GM21576 (cell line): ENCODE measurements around the gene MTMR4.
"Not testable (repeated sequence)": the region's sequence is repeated elsewhere in the genome, so short reads cannot be mapped to it uniquely, and the experiment has no call there.

Source experiments
- ATAC-seq: cut with Tn5 transposase; IDR thresholded peaks from one replicate; pipeline ENCODE4 v1.9.1; 2021; ENCODE audit warnings: mild to moderate bottlenecking, moderate library complexity; ENCODE audit not compliant: unreplicated experiment

MTMR4 gene

GRCh38 chr17:58513965-58514769, at the start of gene MTMR4:
Gene MTMR4 (minus strand): TSS chr17:58514638. CDS start chr17:58514407, 231 bp downstream.
- ATAC-seq = no peak

- ATAC-seq = no peak
Measured at GRCh38 chr17:58560511-58560910, 46.1 kb upstream of the MTMR4 start.

GRCh38 chr17:58557981-58558380, 43.5 kb upstream of the MTMR4 start:
- no peak for ATAC-seq

GRCh38 chr17:58556833-58557250, 42.4 kb upstream of the MTMR4 start:
- ATAC-seq = no peak

- ATAC-seq = not testable (repeated sequence)
Measured at GRCh38 chr17:58555109-58555508, 40.7 kb upstream of the MTMR4 start.

GRCh38 chr17:58541249-58541648, 26.8 kb upstream of the MTMR4 start:
- ATAC-seq = no peak

- no peak for ATAC-seq
Measured at GRCh38 chr17:58539698-58540097, 25.3 kb upstream of the MTMR4 start.

- no peak for ATAC-seq
Measured at GRCh38 chr17:58538811-58539409, 24.5 kb upstream of the MTMR4 start.

GRCh38 chr17:58537266-58537665, 22.8 kb upstream of the MTMR4 start:
- no peak for ATAC-seq

GRCh38 chr17:58536542-58536941, 22.1 kb upstream of the MTMR4 start:
- no peak for ATAC-seq

GRCh38 chr17:58535431-58535830, 21.0 kb upstream of the MTMR4 start:
- ATAC-seq = no peak

- ATAC-seq = no peak
Measured at GRCh38 chr17:58534901-58535421, 20.5 kb upstream of the MTMR4 start.

GRCh38 chr17:58534331-58534730, 19.9 kb upstream of the MTMR4 start:
- no peak for ATAC-seq

GRCh38 chr17:58533616-58534188, 19.3 kb upstream of the MTMR4 start:
- no peak for ATAC-seq

- ATAC-seq = no peak
Measured at GRCh38 chr17:58532555-58532951, 18.1 kb upstream of the MTMR4 start.

GRCh38 chr17:58531661-58532554, 17.5 kb upstream of the MTMR4 start:
- no peak for ATAC-seq

GRCh38 chr17:58531122-58531521, 16.7 kb upstream of the MTMR4 start:
- no peak for ATAC-seq

- ATAC-seq = no peak
Measured at GRCh38 chr17:58530655-58531054, 16.2 kb upstream of the MTMR4 start.

- no peak for ATAC-seq
Measured at GRCh38 chr17:58529275-58529674, 14.8 kb upstream of the MTMR4 start.

- ATAC-seq = no peak
Measured at GRCh38 chr17:58528443-58528842, 14.0 kb upstream of the MTMR4 start.

GRCh38 chr17:58527949-58528348, 13.5 kb upstream of the MTMR4 start:
- no peak for ATAC-seq
